Iris pigment epithelial cell (primary cell): Measurements from ENCODE around the gene ACOX3.
A peak's percentile ranks its signal among the peaks of the same experiment; 100 is the strongest.

ENCODE experiments used
- DNase-seq: peaks from one replicate; pipeline ENCODE4 v3.0.0-alpha.2; 2011; ENCODE audit warnings: low read depth

Gene ACOX3

GRCh38 chr4:8404791-8405515, 35.6 kb downstream of the ACOX3 start:
- no peak for DNase-seq

- no peak for DNase-seq
Measured at GRCh38 chr4:8403976-8404375, 36.5 kb downstream of the ACOX3 start.

DNA sequence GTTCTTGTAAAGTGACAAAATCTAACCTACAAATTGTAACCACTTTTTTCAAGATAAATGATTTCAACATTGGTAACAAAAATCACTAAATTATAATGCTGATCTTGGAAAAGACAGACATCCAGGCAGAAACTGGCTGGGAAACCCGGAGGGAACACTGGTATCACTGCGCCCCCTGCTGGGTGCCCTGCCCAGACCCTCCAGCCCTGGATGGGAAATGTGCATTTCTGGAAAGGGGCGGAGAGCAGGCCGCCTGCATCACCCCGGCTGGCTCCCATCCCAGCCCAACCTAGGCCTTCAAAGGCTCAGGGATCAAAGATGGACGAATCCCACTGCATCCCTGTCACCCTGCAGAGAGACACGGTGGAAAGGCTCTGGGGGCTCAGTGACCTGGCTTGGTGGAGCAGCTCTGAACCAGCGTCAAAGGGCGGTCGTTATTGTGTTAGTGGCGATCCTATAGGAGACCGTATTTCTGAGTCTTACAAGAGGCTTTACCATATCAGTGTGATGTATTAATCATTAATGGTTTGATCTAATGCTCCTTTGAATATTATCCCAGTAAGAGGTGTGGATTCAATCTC, 37.3 kb downstream of the ACOX3 start:
- peak; percentile 75 for DNase-seq

DNA sequence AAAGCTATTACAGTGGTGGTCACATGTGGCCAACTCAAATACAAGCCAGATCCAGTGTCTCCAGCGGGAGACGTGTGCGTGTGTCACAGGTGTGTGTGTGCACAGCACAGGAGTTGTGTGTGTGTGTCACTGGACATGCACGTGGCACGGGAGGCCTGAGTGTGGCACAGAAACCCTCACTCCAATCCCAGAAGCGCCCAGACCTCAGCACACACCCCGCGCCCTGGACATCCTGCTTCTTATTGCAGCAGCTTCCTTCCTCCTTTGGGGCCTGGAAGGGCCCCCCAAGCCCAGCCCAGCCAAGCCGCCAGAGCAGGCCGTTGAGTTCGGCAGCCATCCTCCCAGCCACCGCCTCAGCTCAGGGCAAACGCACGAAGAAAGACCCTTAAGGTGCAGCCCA, 37.9 kb downstream of the ACOX3 start:
- DNase-seq = no peak

GRCh38 chr4:8402181-8402597, 38.3 kb downstream of the ACOX3 start:
- no peak for DNase-seq

DNA sequence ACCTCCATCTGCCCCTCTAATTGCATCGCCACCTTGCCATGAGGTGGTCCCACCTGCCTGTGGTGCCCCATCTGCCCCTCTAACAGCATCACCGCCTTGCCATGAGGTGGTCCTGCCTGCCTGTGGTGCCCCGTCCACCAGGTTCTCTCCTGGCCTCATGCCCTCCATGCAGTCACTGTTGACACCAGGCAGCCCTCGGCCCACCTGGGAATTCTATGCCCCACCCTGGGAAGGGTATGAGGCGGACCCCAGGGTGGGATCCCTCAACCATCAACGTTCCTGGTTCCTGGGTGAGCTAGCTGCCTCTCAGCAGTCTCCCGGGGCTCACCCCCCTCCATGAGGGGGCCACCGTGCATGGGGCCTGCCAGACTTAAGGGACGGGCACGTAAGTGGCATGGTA, 38.9 kb downstream of the ACOX3 start:
- no peak for DNase-seq

DNA sequence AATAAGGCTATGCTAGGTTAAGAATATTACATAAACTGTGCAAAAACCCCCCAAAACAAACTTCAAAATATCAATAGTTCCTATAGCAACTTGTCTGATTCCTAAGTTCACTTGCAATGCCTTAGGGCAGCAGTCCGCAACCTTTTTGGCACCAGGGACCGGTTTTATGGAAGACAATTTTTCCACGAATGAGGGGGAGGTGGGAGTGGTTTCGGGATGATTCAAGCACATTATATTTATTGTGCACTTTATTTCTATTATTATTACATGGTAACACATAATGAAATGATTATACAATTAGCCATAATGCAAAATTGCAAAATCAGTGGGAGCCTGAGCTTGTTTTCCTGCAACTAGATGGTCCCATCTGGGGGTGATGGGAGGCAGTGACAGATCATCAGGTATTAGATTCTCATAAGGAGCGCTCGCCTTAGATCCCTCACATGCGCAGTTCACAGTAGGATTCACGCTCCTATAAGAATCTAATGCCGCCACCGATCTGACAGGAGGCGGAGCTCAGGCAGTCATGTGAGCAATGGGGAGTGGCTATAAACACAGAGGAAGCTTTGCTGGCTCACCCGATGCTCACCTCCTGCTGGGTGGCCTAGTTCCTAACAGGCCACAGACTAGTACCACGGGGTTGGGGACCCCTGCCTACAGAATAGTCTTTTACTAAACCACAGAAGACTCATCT, 39.7 kb downstream of the ACOX3 start:
- DNase-seq = peak; percentile 9

- DNase-seq = no peak
Measured at GRCh38 chr4:8399298-8399697, 41.2 kb downstream of the ACOX3 start.

DNA sequence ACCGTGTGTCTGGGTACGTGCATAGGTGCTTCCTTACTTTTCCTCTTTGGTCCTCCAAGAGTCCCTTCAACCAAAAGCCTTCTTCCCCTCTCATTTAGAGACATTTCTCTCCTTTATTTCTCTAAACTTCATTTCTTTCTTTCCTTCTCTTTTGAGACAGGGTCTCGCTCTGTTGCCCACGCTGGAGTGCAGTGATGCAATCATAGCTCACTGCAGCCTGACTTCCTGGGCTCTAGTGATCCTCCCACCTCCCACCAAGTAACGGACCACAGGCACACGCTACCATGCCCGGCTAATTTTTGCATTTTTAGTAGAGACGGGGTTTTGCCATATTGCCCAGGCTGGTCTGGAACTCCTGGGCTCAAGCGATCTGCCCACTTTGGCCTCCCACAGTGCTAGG, 42.2 kb downstream of the ACOX3 start:
- no peak for DNase-seq

DNA sequence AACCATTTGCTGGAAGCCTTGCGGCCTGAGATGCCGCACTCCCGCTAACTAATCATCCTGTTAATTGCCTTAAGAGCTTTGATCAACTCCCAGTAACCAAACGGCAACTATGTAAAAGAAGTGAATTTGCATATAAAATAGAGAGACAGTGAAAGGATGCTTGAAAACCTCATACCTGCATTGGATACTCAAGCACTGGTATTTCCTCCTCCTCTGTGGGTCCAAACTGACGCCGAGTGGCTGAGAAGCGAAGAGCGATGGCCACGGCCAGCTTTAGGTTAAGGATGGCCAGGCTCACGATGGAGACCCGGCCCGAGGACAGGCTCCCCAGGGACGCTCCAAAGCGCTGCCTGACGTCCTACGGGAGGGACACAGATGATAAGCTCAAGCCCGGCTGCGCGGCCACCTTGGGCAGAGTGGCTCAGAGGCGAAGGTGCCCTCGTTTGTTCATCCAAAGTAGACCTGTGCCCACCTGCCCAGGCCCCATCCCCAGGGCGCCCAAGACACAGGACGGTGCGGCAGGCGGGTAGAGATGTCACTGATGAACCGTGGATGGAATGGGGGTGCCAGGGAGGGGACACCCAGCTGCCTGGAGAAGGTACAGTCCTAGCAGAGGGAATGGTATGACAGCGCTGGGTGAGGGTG, 43.6 kb downstream of the ACOX3 start:
- DNase-seq = no peak

- no peak for DNase-seq
Measured at GRCh38 chr4:8395504-8396296, 44.8 kb downstream of the ACOX3 start.

GRCh38 chr4:8394806-8395205, 45.7 kb downstream of the ACOX3 start:
- no peak for DNase-seq

GRCh38 chr4:8394061-8394519, 46.4 kb downstream of the ACOX3 start:
- peak; percentile 82 for DNase-seq

- DNase-seq = peak; percentile 99
Measured at GRCh38 chr4:8393593-8394038, 46.9 kb downstream of the ACOX3 start.

- no peak for DNase-seq
Measured at GRCh38 chr4:8392591-8393190, 47.8 kb downstream of the ACOX3 start.

GRCh38 chr4:8391972-8392371, 48.6 kb downstream of the ACOX3 start:
- DNase-seq = peak; percentile 94

DNA sequence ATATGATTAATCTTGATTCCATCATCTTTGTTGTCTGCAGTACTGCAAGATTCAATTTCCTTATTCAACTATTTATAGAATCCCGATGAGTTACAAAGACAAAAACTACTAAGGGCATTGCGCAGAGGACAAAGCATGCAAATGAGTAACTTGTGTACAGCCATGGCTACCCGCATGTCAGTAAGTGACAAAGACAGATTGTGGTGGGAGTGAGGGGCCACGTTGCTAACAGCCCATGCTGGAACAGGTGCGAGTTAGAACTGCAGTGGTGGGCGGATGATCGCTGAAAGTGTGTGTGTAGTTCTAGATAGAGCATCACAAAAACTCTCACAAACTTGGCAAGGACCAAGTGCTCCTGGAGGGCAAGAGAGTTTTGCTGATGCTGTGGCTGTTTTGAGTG, 49.5 kb downstream of the ACOX3 start:
- no peak for DNase-seq

DNA sequence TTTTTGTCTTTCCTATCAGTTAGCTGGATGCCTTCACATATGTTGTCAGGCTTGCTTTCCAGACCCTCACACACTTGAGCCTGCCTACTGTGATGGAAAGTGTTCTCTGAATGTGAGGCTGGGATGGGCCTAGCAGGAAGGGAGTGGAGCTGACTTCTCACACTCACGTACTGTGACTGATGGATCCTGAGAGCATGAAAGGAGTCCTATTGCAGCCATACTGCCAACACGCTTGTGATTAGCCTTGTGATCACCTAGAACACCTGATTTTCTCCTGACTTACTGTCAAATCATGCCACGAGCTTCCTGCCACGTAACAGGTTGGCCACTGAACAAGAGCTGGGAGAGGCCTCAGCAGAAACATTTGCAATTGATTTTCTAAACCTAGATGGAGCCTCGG, 49.9 kb downstream of the ACOX3 start:
- DNase-seq = no peak

GRCh38 chr4:8388528-8388870, 52.0 kb downstream of the ACOX3 start:
- DNase-seq = no peak

- no peak for DNase-seq
Measured at GRCh38 chr4:8387615-8388527, 52.7 kb downstream of the ACOX3 start.

DNA sequence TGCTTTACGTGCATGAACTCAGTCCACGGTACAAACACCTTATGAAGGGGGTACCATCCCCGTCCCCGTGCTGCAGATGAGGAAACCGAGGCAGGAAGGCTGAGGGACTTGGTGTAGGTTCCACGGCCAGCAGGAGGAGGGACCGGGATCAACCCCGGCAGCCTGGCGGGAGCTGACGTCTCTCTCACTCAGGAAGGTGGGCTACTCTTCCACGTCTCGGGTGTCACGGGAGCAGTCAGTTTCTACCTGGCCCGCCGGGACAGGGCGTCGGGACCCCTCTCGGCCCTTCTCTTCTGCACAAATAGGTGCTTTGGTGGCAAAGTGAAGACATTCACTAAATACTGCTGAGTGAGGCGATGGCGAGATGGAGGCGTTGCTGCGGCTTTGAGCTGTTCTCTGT, 53.3 kb downstream of the ACOX3 start:
- no peak for DNase-seq
